ENCODE data around the gene DNAH6. TPM values are rescaled to one million over a fixed set of nuclear protein-coding genes. Genes with fewer than 3 reads are reported as not detected.

DNAH6 gene
- total and polyA plus RNA-seq, 2 of the 8 experiments (the other 6 are each of a cell fraction or from before 2014, with no cell fraction given): 0.06 to 0.43 TPM

DNA sequence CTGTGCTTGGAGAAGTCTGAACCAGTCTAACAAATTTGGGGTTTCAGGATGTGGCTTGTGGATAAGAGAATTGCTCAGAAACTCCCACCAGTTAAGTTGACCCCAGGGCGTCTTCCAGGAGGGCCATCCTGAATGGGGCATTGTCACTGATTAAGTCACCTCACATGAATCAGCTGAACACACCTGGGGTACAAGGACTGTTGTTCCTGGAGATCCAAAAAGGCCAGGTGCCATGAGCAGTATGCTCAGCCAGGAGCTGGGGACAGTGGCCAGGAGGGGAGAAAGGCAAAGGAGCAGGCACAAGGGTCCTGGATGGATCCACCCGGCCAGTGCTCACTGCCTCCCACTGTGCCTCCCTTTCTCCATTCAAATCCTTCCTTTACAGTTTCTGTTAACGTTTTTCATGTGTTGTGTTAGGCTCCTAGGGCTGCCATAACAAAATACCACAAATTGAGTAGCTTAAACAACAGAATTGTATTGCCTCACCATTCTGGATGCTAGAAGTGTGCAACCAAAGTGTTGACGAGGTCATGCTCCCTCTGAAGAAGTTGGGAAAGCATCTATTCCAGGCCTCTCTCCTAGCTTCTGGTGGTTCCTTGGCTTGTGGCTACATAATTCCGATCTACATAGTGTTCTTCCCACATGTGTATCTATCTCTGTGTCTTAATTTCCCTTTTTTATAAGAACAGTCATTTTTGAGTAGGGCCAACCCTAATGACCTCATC lies 331.2 kb downstream of the DNAH6 start (continued):
- TF ChIP-seq MAX (IDR thresholded peaks at IDR 0.05) (no peak), GTF2F1 (IDR thresholded peaks at IDR 0.05; ENCODE audit: borderline replicate concordance, low read depth, low read length) (no peak), NRF1 (IDR thresholded peaks at IDR 0.05; ENCODE audit: low read depth, low read length) (no peak)
